Activated CD4-positive, alpha-beta T cell treated with anti-CD3 and anti-CD28 coated beads, Interleukin-2, amount 50 U/mL, for 48 hours (primary cell): Measurements from ENCODE around the gene CYB5D1.
A peak's percentile ranks its signal among the peaks of the same experiment; 100 is the strongest.
"Not testable (repeated sequence)": the region's sequence is repeated elsewhere in the genome, so short reads cannot be mapped to it uniquely, and the experiment has no call there.

Experiments used
- DNase-seq, 2 experiments: peaks; one replicate each; pipeline ENCODE4 v3.0.0-alpha.2; 2020

Gene CYB5D1, protein sequence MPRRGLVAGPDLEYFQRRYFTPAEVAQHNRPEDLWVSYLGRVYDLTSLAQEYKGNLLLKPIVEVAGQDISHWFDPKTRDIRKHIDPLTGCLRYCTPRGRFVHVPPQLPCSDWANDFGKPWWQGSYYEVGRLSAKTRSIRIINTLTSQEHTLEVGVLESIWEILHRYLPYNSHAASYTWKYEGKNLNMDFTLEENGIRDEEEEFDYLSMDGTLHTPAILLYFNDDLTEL

DNA sequence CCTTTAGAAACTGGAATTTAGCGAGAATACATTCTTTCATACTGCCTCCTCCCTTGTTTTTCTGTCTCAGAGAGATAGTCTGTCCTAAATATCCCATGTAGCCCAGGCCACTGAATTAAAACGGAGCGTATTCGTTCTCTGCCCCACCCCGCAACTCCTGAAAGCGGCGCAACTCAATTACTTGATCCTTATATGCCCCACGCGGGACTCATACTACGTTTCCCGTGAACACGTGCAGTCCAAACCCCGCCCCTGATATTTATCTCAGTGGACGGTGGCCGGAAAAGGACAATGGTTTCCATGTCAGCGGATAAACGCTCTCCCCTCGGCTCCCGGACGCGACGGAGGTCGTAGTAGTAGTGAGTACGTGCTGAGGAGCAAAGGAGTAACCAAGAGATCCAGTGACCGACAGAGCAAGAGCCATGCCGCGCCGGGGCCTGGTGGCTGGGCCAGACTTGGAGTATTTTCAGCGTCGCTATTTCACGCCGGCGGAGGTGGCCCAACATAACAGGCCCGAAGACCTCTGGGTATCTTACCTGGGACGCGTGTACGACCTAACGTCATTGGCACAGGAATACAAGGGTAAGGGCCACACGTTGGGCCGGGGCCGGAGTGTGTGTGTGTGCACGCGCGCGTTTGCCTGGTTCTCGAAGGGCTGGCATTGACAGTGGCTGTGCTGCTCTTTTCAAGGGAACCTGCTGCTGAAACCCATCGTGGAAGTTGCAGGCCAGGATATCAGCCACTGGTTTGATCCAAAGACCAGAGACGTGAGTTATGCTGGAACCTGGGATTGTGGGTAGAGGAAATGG is at the start of gene CYB5D1:
Gene CYB5D1 (plus strand): TSS at position 291 of the 809 bp plus-strand sequence. CDS start 132 bp downstream, at position 423.
- peak; percentile 89 to 92 for DNase-seq

DNA sequence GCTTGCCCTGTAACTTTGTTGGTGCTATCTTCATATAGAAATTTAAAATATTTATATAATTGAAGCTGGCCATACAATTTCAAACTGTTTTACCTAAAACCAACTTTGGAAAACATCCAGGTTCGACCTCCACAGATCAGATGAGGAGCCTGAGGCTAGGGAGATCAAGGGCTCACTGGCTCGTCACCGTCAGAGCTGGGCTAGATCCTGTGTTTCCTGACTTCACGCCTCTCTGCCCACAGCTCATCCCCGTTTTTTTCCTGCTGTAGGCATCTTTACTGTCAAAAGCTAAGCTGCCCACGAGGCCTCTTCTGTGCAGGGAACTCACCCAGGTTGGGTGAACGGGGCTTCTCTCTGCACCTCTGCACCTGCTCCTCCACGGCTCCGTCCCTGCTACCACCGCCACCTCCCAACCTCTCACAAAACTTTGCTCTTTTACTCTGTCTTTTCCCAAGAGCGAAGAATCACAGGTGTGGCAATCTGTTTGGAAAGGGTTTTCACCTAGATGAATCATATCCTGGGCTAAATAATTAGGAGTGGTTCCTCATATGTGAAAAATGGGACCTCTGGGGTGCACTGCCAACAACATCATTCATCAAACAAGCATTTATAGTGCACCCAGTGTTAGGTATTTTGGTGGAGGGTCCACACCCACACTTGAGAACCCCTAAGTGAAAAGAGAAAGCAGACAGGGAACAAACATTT is 48.6 kb upstream of the CYB5D1 start:
- DNase-seq, result no peak

DNA sequence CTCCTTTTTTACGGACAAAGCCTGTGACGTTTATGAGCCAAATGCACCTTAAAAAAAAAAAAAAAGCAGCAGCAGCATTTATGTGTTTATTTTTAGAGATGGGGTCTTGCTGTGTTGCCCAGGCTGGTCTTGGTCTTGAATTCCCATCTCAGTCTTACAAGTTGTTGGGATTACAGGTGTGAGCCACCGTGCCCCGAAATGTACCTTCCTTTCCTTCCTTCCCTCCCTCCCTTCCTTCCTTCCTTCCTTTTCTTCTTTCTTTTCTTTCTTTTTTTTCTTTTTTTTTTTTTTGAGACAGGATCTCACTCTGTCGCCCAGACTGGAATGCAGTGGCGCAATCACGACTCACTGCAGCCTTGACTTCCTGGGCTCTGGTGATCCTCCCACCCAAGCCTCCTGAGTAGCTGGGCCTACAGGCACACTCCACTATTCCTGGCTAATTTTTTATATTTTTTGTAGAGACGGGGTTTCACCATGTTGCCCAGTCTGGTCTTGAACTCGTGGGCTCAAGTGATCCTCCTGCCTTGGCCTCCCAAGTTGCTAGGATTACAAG is 47.9 kb upstream of the CYB5D1 start:
- DNase-seq, result not testable (repeated sequence)

DNA sequence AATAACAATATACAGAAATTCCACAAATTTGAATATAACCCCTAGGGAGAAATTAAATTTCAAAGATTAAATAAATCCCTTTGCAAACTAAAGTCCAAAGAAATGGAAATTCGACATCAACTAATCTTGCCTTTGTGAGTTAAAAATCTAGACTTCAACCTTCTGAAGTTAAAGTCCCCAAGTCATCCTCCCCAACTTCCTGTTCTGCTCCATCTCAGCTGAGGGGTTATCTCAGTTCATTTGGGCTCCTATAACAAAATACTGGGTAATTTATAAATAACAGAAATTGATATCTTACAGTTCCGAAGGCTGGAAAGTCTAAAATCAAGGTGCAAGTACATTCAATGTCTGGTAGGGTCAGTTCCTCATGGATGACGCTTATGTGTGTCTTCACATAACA is 46.6 kb upstream of the CYB5D1 start:
- no peak for DNase-seq

DNA sequence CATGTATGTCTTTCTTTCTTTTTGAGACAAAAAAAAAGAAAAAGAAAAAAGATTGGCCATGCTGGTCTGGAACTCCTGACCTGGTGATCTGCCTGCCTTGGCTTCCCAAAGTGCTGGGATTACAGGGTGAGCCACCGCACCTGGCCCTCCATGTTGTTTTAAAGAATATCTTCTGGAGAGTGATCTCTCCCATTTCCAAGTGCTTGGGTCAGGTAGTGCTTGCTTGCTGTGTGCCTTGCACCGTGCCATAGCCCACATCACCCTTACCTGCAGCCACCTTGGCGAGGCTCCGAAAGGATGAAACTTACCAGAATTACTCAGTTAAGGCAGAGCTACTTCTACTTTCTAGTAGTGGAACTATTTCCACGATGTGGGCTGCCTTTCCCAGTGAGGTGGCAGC is 42.8 kb upstream of the CYB5D1 start:
- no peak for DNase-seq

DNA sequence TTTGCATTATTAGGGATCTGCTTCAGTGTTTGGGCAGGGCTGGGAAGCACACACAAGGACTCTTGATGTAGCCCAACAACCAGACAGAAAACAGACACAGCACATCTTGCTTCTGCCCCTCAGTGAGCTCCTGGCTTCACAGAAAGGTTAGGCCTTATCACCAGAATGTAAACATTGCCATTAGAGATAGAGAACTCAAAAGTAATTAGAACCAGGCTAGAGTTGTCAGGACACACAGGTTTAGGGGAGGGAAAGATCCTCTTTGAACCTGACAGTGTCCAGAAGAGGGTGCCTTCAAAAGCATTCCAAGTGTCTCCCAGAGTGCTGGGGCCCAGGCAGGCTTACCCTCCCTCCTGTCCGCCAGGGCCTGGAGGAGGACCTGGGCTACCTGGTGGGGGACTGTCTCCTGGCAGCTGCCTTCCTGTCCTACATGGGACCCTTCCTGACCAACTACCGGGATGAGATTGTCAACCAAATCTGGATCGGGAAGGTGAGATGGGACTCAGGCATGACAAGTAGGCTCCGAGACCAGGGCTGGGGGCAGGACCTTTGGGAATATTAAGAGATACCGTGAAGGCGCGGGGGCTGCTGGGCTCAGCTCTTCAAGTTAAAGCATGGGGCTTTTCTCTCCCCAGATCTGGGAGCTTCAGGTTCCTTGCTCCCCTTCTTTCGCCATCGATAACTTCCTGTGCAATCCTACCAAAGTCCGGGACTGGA is 40.7 kb upstream of the CYB5D1 start:
- no peak for DNase-seq

DNA sequence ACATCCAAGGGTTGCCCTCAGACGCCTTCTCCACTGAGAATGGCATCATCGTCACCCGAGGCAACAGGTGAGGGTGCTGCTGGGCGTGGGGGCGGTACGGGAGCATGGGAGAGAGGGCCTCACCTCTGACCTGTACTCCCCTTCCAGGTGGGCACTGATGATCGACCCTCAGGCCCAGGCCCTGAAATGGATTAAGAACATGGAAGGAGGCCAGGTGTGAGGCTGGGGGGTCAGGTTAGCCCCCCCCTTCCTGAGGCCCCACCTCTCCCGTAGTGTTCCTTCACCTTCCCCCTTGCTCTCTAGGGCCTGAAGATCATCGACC is 40.2 kb upstream of the CYB5D1 start:
- DNase-seq, result no peak

DNA sequence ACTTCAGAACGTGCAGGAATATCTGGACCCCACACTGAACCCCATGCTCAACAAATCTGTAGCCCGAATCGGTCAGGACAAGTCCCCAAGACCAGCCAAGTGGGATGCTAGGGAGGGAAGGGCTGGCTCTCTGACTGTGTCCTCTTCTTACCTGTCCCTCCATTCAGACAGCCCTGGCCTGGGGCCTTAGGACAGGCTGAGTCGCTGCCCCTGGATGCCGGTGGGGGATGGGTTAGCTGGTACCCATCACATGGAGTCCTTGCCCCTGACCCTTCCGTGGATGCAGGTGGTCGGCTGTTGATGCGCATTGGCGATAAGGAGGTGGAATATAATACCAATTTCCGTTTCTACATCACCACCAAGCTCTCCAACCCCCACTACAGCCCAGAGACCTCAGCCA is 39.8 kb upstream of the CYB5D1 start:
- DNase-seq, result no peak

DNA sequence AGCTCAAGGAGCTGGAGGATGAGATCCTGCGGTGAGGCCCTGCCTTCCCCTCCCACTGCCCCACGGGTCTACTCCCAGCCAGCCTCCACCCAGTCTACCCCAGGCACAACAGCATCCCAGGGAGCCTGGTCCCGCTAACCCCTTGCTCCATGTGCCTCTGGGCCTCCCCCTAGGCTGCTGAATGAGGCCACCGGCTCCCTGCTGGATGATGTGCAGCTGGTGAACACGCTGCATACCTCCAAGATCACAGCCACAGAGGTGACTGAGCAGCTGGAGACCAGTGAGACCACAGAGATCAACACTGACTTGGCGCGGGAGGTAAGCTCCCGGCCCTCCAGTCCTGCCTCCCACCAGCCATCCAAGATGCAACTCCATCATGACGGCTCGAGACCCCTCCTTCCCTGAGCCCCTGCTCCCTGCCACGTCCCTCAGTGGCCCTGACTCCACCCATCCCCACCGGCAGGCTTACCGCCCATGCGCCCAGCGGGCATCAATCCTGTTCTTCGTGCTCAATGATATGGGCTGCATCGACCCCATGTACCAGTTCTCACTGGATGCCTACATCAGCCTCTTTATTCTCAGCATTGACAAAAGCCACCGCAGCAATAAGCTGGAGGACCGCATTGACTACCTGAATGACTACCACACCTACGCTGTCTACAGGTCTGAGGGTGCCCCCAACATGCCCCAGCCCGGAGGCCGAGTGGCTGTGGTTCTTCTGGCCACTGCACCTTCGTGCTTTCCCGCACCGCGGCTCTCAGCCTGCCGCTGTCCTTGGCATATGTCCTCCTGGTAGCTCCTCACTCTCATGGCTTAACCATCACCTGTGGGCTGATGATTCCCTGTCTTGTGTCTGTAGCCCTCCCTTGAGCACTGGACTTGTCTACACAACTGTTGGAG is 38.8 kb upstream of the CYB5D1 start:
- DNase-seq, result no peak

DNA sequence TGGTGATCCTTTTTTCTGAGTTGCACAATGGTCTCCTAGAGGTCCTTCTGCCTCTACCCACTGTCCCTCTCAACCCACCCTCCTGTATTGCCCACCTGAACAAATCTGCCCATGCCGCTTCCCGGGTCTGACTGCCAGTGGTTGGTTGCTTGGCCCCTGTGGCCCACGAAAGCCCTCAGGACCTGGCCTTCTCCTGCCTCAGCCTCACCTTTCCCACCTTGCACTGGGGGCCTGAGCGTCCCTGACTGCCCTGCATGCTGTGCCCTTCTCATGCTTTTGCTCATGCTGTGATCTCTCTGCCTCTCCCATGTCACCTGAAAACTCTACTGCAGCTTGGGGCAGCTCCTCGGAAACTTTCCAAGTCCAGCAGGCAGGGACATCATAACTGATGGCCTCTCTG is 37.6 kb upstream of the CYB5D1 start:
- no peak for DNase-seq

DNA sequence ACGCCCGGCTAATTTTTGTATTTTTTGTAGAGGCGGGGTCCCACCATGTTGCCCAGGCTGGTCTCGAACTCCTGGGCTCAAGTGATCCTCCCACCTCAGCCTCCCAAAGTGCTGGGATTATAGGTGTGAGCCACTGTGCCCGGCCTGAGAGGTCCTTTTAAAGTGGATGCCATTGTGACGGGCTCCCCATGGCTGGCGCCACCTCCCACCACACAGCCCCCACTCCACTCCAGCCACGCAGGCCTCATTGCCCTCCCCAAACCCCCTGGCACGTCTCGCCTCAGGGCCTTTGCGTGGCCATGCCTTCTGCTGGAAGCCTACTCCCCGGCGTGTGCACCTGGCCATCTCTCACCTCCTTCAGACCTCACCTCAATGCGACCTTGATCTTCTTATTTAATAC is 35.7 kb upstream of the CYB5D1 start:
- no peak for DNase-seq

DNA sequence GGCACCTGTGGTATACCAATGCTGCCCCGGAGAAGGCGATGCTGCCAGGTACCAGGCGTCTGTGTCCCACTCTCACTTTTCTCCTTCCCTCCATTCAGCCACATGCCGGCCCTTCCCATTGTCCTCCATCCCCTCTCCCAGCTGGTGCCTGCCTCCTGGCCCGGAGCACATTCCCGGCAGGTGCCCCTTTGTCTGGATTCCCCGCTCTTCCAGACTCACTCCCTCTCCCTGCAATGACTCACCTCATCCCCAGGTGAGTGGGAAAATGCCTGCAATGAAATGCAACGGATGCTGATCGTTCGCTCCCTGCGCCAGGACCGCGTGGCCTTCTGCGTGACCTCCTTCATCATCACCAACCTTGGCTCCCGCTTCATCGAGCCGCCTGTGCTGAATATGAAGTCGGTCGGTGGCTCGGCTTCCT is 34.2 kb upstream of the CYB5D1 start:
- no peak for DNase-seq

DNA sequence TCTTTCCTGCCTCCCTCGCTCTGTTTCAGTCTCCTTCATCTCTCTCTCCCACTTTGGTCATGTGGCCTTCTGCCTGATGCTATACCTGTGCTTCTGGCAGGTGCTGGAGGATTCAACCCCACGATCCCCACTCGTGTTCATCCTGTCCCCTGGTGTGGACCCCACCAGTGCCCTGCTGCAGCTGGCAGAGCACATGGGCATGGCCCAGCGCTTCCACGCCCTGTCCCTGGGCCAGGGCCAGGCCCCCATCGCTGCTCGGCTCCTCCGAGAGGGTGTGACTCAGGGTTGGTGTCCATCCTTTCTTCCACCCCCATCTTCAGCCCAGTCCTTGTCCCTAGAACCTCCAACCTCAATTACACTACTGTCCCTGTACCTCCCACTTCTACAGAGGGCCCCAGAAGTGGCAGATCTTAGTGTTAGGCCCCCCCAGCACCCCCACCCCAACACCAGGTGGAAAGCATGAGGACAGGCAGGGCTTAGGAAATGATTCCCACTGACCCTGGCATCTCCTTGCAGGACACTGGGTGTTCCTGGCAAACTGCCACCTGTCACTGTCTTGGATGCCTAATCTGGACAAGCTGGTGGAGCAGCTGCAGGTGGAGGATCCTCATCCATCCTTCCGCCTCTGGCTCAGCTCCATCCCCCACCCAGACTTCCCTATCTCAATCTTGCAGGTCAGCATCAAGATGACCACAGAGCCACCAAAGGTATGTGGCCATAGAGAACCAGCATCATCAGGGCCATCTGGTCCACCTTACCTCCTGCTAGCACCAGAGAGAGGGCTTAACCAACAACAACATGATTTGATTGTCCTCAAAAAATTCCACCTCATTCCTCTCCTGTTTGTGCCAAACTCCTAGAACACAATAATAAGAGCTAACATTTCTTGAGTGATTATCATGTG is 33.5 kb upstream of the CYB5D1 start:
- DNase-seq, result no peak

DNA sequence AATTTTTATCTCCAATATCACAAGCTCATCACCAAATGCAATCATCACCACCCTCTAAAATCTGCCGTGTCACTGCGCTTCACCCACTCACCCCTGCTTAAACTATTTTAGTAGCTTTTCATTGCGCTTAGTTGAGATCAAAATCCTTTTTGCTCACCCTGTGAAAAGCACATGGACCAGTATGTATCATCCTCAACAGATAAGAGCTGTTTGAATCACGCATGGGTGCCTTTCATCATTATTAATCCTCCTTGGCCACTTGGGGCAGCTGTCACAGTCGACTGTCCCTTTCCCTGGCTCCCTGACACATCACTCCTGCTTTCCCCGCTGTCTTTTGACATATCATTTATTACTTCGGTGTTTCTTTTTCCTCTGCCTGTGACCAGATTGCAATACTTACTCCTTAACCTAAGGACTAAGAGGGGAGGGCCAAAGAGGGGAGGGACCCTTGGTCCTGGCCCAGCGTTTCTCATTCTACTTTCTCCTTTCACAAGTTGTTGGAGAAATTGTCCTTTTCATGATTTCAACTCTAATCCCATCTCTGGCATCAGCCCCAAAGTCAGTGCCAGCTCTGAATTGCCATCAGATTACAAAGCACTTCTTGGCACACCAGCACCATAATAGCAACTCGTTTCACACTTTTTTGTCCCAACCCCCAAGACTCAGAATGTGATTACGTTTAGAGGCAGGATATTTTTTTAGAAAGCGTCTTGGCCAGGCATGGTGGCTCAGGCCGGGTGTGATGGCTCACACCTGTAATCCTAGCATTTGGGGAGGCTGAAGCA is 32.4 kb upstream of the CYB5D1 start:
- DNase-seq, result no peak

DNA sequence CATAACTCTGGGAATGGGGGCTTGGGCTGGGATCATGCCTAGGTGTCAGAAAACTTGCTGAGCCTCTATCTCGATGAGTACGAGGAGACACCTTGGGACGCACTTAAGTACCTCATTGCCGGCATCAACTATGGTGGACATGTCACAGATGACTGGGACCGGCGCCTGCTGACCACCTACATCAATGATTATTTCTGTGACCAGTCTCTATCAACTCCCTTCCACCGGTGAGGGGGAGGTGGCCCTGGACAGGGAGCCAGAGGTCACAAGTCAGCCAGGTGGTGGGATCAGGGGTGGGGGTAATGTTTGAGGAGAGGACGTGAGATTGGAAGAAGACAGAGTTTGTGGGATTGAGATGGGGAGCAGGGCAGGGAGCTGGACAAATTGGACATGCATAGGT is 27.2 kb upstream of the CYB5D1 start:
- DNase-seq, result no peak

DNA sequence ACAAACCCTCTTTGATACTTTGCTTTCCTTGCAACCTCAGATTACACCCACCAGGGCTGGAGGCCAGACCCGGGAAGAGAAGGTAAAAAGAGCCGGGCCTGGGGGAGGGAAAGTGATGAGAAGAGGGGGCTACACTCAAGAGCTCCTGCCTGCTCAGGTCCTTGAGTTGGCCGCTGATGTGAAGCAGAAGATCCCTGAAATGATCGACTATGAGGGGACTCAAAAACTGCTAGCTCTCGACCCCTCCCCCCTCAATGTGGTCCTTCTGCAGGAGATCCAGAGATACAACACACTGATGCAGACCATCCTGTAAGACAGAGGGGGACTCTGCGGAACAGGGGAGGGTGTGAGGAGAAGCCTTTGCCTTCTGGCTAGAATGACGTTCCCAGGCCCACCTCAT is 26.6 kb upstream of the CYB5D1 start:
- DNase-seq, result no peak

DNA sequence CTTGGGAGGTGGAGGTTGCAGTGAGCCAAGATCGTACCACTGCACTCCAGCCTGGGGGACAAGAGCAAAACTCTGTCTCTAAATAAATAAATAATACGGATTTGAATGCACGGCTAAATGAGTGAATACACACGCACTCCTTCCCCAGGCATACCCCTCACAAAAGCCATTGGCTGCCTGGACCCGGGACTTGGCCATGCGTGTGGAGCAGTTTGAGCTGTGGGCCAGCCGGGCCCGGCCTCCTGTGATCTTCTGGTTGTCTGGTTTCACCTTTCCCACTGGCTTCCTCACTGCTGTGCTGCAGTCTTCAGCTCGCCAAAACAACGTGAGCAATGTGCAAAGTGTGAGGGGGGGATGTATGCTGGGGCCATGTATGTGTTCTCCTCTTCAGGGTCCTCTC is 25.4 kb upstream of the CYB5D1 start:
- DNase-seq, result no peak

DNA sequence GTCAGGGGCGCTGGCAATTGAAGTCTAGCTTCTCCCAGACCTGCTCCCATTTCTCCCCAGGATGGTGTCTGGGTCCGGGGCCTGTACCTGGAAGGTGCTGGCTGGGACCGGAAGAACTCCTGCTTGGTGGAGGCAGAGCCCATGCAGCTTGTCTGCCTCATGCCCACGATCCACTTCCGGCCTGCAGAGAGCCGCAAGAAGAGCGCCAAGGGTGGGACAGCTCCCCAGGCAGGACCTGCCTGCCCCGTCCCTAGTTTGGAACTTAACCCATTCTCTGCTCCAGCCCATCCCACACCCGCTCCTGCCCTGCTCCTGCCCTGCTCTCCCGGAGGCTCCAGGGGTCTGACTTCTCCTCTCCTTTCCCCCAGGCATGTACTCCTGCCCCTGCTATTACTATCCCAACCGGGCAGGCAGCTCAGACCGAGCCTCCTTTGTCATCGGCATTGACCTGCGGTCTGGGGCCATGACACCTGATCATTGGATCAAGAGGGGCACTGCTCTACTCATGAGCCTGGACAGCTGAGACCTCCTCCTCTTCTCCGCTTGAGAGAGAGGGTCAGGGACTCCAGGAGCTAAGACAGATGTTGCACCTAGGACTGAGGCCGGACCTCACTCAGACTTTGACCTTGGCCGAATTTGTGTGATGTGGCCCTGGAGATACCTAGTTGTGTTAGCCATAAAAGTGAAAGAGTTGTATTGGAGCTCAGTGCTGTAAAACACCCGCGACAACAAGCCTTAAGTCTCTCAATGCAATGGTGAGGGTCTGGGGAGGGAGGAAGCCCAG is 24.6 kb upstream of the CYB5D1 start:
- no peak for DNase-seq
